Liver (tissue), 9 donors: ENCODE results near the gene DST. TPM values are rescaled to one million over a fixed set of nuclear protein-coding genes. Genes with fewer than 3 reads are reported as not detected.

Experiments
- DNase-seq: peaks from one replicate; pipeline ENCODE4 v3.0.0-alpha.2; 2017; ENCODE audit warnings: low spot score
- H3K27ac ChIP-seq, 2 donors: one replicate each; pipeline ENCODE4 v1.7.0; 2013; ENCODE audit warnings: inconsistent platforms in 2 of 2, low read length in 2 of 2, control low read depth in 1 of 2, low read depth in 1 of 2, mild to moderate bottlenecking in 1 of 2
- H3K27me3 ChIP-seq, 4 donors: one replicate each; pipeline versions ENCODE4 v1.6.1 to v1.7.0; 2013; ENCODE audit warnings: low read length in 3 of 4, inconsistent platforms in 1 of 4, mild to moderate bottlenecking in 1 of 4, moderate library complexity in 1 of 4; ENCODE audit not compliant: control insufficient read depth in 4 of 4, insufficient read depth in 4 of 4
- H3K36me3 ChIP-seq, 4 donors: one replicate each; pipeline versions ENCODE4 v1.6.1 to v1.7.0; 2013; ENCODE audit warnings: low read length in 3 of 4, mild to moderate bottlenecking in 3 of 4, low read depth in 1 of 4, moderate library complexity in 1 of 4; ENCODE audit not compliant: control insufficient read depth in 4 of 4, insufficient read depth in 3 of 4
- H3K4me1 ChIP-seq, 4 donors: one replicate each; pipeline versions ENCODE4 v1.6.1 to v1.7.0; 2013; ENCODE audit warnings: low read length in 3 of 4, mild to moderate bottlenecking in 3 of 4, moderate library complexity in 1 of 4; ENCODE audit not compliant: control insufficient read depth in 4 of 4, insufficient read depth in 4 of 4
- H3K4me3 ChIP-seq, 3 donors: one replicate each; pipeline versions ENCODE4 v1.6.1 to v1.7.0; 2013; ENCODE audit warnings: low read length in 3 of 3, control low read depth in 1 of 3, low read depth in 1 of 3, mild to moderate bottlenecking in 1 of 3
- H3K9ac ChIP-seq, 2 donors: one replicate each; pipeline ENCODE4 v1.7.0; 2013; ENCODE audit warnings: low read length in 2 of 2, mild to moderate bottlenecking in 2 of 2, moderate library complexity in 2 of 2, control low read depth in 1 of 2, low read depth in 1 of 2
- H3K9me3 ChIP-seq, 4 donors: one replicate each; pipeline versions ENCODE4 v1.6.1 to v1.7.0; 2013; ENCODE audit warnings: low read length in 3 of 4; ENCODE audit not compliant: control insufficient read depth in 4 of 4
- ATF3 ChIP-seq: IDR thresholded peaks from 2 replicates; pipeline ENCODE4 v1.6.1; 2016; ENCODE audit warnings: antibody characterized with exemption
- EGR1 ChIP-seq, 2 donors: IDR thresholded peaks; 2 replicates each; pipeline ENCODE4 v1.6.1; 2016 to 2018; ENCODE audit warnings: antibody characterized with exemption in 2 of 2, low read depth in 2 of 2
- FOXA1 ChIP-seq: IDR thresholded peaks from 2 replicates; pipeline ENCODE4 v1.6.1; 2016; ENCODE audit warnings: antibody characterized with exemption
- FOXA2 ChIP-seq: IDR thresholded peaks from 2 replicates; pipeline ENCODE4 v1.6.1; 2016; ENCODE audit warnings: antibody characterized with exemption
- HNF4A ChIP-seq, 2 donors: conservative IDR thresholded peaks; 2 replicates each; pipeline ENCODE4 v1.6.1; 2016; ENCODE audit warnings: antibody characterized with exemption in 2 of 2, mild to moderate bottlenecking in 2 of 2
- HNF4G ChIP-seq: IDR thresholded peaks from 2 replicates; pipeline ENCODE4 v1.6.1; 2016; ENCODE audit warnings: antibody characterized with exemption
- JUND ChIP-seq, 2 donors: IDR thresholded peaks; 2 replicates each; pipeline ENCODE4 v1.6.1; 2016; ENCODE audit warnings: antibody characterized with exemption in 2 of 2
- MAX ChIP-seq: IDR thresholded peaks from 2 replicates; pipeline ENCODE4 v1.6.1; 2016; ENCODE audit warnings: antibody characterized with exemption
- NR2F2 ChIP-seq: IDR thresholded peaks from 2 replicates; pipeline ENCODE4 v1.6.1; 2016; ENCODE audit warnings: antibody characterized with exemption
- RAD21 ChIP-seq, 2 donors: IDR thresholded peaks; 2 replicates each; pipeline ENCODE4 v1.6.1; 2016; ENCODE audit warnings: antibody characterized with exemption in 2 of 2, mild to moderate bottlenecking in 2 of 2
- REST ChIP-seq: IDR thresholded peaks from 2 replicates; pipeline ENCODE4 v1.6.1; 2016; ENCODE audit warnings: antibody characterized with exemption, mild to moderate bottlenecking
- RXRA ChIP-seq, 2 donors: IDR thresholded peaks; 2 replicates each; pipeline ENCODE4 v1.6.1; 2017 to 2018; ENCODE audit warnings: antibody characterized with exemption in 2 of 2, mild to moderate bottlenecking in 1 of 2
- SP1 ChIP-seq: IDR thresholded peaks from 2 replicates; pipeline ENCODE4 v1.6.1; 2018; ENCODE audit warnings: antibody characterized with exemption, mild to moderate bottlenecking
- TAF1 ChIP-seq: conservative IDR thresholded peaks from 2 replicates; pipeline ENCODE4 v1.6.1; 2016; ENCODE audit warnings: antibody characterized with exemption, mild to moderate bottlenecking
- YY1 ChIP-seq: IDR thresholded peaks from 2 replicates; pipeline ENCODE4 v1.6.1; 2016; ENCODE audit warnings: antibody characterized with exemption, mild to moderate bottlenecking
- ZBTB33 ChIP-seq: IDR thresholded peaks from 2 replicates; pipeline ENCODE4 v1.6.1; 2016; ENCODE audit warnings: antibody characterized with exemption
- WGBS: extraction: QIAGEN DNeasy Blood & Tissue Kit; methylation state at CpG from one replicate; pipeline ENCODE4 v1.1.7; 2013; 5-methylcytosine and 5-hydroxymethylcytosine counted together
- polyA plus RNA-seq, 2 donors: library from polyadenylated mRNA; stranded (reverse) in 1 of 2; unstranded in 1 of 2; fragments of 200-250 nt in 1 of 2; fragments of >200 nt in 1 of 2; fragmentation: Nextera tagmentation in 1 of 2; extraction: Ambion mirVana in 1 of 2; gene quantifications; one replicate each; pipeline versions ENCODE4 v1.2.1 to v1.2.3, GENCODE V29; 2013 to 2015
- total RNA-seq, 2 donors: library from RNA; depleted of rRNA; stranded (reverse); fragments of >200 nt; gene quantifications; one replicate each; pipeline ENCODE4 v1.2.3, GENCODE V29; 2014
- donor health status: healthy.
- donor health status: healthy.
- donor health status: healthy.
- donor health status: healthy.
- donor health status: healthy.

DST gene
- total and polyA plus RNA-seq, 4 donors, result 30.5 to 234 (median 86.7) TPM

GRCh38 chr6:56521454-56521853 lies 121.2 kb downstream of the DST start:
- Histone ChIP-seq H3K27ac (no peak overlapping the region), H3K27me3 (no peaks in the 10 kb centered on the region), H3K9ac (no peak overlapping the region), H3K9me3 (no peaks in the 10 kb centered on the region), H3K4me1 (peaks cover 7 to 28% (median 23%) of the 10 kb centered on the region in 4 donors), H3K4me3 (no peak overlapping the region), H3K36me3 (peaks cover 0 to 28% (median 13%) of the 10 kb centered on the region in 4 donors)
- no peak for DNase-seq
- 50% methylated on average over 2 of the region's 2 CpGs for WGBS
- TF ChIP-seq FOXA1 (no peak), JUND (IDR thresholded peaks at IDR 0.05) (no peak), NR2F2 (no peak), EGR1 (IDR thresholded peaks at IDR 0.05; ENCODE audit: low read depth in 2 of 2) (no peak), ATF3 (no peak), SP1 (no peak), REST (no peak), TAF1 (no peak), RAD21 (IDR thresholded peaks at IDR 0.05) (no peak), YY1 (no peak), ZBTB33 (no peak)

GRCh38 chr6:56520218-56520617 lies 122.5 kb downstream of the DST start:
- Histone ChIP-seq H3K9ac (no peak overlapping the region), H3K36me3 (peaks cover 0 to 18% (median 8%) of the 10 kb centered on the region in 4 donors), H3K9me3 (no peaks in the 10 kb centered on the region), H3K4me1 (peaks cover 7 to 36% (median 31%) of the 10 kb centered on the region in 4 donors), H3K27ac (no peak overlapping the region), H3K4me3 (no peak overlapping the region), H3K27me3 (no peaks in the 10 kb centered on the region)
- DNase-seq, result no peak
- TF ChIP-seq JUND (IDR thresholded peaks at IDR 0.05), result no peak
- TF ChIP-seq NR2F2, result no peak
- no peak for TF ChIP-seq FOXA2
- TF ChIP-seq TAF1, result no peak
- TF ChIP-seq FOXA1, result no peak
- TF ChIP-seq HNF4A (conservative IDR thresholded peaks at IDR 0.05), result no peak
- TF ChIP-seq SP1, result no peak
- no peak for TF ChIP-seq ZBTB33
- TF ChIP-seq RXRA (IDR thresholded peaks at IDR 0.05), result no peak
- no peak for TF ChIP-seq RAD21 (IDR thresholded peaks at IDR 0.05)
- TF ChIP-seq MAX, result no peak
- TF ChIP-seq HNF4G, result no peak
- WGBS, result 100% methylated on average over 1 of the region's 1 CpG
